HG03520 (cell line): ENCODE results near the gene SERTAD2.
A peak's percentile ranks its signal among the peaks of the same experiment; 100 is the strongest.

ENCODE experiments used
- ATAC-seq: cut with Tn5 transposase; IDR thresholded peaks from one replicate; pipeline ENCODE4 v1.9.1; 2021; ENCODE audit warnings: mild to moderate bottlenecking, moderate library complexity; ENCODE audit not compliant: unreplicated experiment

The SERTAD2 gene

DNA sequence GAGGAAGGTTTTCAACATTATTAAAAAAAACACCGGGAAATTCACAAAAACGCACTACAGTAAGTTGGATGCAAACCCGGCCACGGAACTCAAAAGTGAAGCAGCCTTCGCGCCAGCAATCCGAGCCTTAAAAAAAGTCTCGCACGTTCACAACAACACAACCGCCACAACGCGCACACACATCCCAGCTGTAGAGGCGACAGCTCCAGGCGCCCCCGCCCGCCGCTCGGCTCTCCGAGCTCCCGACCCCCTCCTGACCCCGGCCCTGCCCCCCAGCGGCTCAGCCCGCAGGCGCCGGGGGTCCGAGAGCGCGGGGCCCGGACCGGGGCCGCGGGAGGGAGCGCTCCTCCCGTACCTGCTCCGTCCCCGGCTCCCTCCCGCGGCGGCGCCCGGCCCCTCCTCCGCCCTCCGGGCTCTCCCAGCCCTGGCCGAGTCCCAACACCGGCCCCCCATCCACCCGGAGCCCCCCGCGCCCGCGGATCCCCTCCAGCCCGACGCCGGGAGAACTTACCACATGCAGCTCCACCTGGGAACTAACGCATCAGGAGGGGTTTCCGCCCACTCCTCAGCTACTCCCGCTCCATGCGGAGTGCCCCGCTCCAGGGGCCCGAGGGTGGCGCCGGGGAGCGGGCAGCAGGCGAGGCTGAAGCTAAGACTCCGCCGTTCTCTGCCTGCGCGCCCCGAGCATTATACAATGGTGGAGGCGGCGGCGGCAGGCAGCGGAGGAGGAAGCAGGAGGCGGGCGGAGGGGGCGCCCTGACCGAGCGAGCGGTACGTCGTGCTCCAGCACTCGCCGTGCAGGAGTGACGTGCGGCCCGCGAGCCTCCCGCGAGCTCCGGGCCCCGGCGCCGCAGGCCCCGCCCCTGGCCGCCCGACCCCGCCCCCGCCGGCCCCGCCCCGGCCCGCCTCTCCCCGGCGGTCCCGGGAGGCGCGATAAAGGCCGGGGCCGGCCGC lies at the start of gene SERTAD2:
Gene SERTAD2, minus strand, starts transcription at position 805 of the 954 bp plus-strand sequence. CDS start 17,042 bp downstream, outside the sequence.
- ATAC-seq: peak; percentile 57

DNA sequence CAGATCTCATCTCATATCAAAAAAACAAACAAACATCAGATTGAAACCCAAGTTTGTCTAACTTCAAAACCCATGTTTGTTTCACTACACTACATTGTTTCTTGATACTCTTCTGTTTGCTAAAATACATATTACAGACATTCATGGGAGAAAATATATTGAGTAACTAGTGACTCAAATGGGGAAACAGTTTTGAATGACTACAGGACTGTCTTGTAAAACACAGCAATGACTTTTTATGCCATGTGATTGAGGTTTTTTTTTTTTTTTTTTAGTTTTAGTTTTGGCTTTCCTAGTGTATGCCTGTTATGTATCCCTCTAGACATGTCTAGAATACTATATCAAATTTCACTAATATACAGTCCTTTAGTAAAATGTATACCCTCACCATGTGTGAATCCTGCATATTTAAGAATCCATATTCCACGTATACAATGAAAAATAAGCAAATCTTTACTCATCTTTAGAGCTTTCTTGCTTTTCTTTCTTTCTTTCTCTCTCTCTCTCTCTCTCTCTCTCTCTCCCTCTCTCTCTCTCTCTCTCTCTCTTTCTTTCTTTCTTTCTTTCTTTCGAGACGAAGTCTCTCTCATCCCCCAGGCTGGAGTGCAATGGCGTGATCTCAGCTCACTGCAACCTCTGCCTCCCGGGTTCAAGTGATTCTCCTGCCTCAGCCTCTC lies 46.6 kb upstream of the SERTAD2 start:
- ATAC-seq: peak; percentile 42

GRCh38 chr2:64699712-64700111 lies 46.0 kb upstream of the SERTAD2 start:
- peak; percentile 18 for ATAC-seq

- peak; percentile 90 for ATAC-seq
Measured at GRCh38 chr2:64698668-64699444, 45.1 kb upstream of the SERTAD2 start.

DNA sequence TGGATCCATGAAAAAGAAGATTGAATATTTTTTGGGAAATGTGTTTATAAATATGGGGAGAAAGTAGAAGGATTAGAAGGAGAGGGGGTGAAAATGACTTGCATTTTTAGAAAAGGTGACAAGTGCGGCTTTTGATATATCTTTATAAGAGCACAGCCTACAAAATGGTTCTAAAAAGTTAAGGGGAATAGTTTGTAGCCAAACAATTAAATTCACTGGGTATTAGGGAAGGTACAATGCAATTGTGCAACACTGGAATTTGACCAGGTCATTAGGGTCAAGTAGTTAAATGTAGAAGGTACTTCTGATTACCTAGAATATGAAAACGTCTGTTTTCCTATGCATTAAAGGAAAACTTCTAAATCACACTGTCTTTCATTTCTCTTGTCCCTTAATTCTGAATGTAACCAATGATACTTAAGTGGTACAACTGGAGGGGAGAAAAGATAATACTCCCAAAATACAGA lies 44.5 kb upstream of the SERTAD2 start:
- ATAC-seq: no peak

DNA sequence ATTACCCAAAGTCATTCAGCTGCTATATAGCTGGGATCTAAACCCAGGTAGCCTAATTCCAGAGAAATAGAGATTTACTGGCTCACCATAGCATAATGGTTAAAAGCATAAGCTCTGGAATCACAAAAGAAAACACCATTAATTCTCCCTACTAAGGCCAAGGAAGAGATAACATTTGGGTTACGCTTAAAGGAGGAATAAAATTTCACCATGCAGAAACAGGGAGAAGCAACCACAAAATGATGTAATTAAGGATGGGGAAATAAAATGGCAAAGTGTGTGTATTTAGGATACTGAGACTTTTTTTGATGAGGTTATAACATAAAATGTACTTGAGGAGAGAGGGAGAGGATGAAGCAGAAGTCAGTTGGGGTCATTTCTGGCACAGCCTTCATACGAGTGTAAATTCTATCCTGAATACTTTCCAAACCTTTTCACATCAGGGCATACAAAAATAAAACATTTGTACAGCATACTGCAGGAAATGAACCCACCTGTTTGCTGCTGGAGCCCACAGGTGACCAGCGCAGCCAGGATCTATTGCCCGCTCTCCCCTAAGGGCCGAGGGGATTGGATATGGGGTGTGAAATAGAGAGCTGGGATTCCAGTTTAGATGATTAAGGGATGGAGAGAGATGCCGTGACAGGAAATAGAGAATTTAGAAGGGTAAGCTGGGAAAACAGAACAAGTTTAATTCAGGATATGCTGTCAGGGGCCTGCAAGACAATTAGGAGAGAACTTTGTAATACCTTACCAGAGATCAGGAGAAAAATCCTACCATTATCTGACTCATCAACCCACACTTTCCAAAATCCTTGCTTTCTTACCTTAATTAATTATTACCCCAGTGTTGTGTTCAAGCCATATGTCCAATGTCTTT lies 43.8 kb upstream of the SERTAD2 start:
- no peak for ATAC-seq

GRCh38 chr2:64696636-64697035 lies 42.9 kb upstream of the SERTAD2 start:
- no peak for ATAC-seq

DNA sequence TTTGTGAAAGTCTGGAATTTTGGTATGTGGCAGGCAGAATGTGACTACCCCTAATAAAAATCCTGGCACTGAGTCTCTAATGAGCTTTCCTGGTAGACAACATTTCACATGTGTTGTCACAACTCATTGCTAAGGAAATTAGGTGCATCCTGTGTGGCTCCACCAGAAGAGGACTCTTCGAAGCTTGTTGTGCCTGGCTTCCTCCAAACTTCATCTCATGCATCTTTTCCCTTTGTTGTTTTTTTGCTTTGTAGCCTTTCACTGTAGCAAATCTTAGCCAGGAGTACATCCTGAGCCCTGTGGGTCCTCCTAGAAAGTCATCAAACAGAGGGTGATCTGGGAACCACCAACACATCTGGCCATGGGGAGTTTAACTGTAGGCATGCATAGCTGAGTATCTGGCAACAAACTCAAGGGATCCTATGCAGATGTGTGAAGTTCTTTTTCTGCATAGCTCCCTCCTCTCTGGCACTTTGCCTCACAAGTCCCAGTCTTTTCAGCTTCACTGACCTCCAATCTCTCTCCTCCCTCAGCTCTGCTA lies 42.1 kb upstream of the SERTAD2 start:
- ATAC-seq: no peak

DNA sequence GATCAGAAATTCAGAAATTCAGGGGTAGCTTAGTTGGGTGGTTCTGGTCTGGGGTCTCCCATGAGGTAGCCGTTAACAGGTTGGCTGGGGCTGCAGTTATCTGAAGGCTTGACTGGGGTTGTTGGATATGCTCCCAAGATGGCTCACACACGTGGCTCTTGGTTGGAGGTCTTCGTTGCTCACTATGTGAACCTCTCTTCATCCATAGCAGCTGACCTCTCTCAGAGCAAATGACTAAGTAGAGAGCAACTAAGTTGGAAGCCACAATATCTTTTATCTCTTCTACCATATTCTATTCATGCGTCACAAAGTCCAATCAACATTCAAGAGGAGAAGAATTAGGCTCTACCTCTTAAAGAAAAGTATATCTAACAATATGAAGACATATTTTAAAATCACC lies 38.7 kb upstream of the SERTAD2 start:
- ATAC-seq: no peak

- ATAC-seq: no peak
Measured at GRCh38 chr2:64688909-64689308, 35.2 kb upstream of the SERTAD2 start.

- no peak for ATAC-seq
Measured at GRCh38 chr2:64686283-64686956, 32.7 kb upstream of the SERTAD2 start.

- no peak for ATAC-seq
Measured at GRCh38 chr2:64685430-64685829, 31.7 kb upstream of the SERTAD2 start.

DNA sequence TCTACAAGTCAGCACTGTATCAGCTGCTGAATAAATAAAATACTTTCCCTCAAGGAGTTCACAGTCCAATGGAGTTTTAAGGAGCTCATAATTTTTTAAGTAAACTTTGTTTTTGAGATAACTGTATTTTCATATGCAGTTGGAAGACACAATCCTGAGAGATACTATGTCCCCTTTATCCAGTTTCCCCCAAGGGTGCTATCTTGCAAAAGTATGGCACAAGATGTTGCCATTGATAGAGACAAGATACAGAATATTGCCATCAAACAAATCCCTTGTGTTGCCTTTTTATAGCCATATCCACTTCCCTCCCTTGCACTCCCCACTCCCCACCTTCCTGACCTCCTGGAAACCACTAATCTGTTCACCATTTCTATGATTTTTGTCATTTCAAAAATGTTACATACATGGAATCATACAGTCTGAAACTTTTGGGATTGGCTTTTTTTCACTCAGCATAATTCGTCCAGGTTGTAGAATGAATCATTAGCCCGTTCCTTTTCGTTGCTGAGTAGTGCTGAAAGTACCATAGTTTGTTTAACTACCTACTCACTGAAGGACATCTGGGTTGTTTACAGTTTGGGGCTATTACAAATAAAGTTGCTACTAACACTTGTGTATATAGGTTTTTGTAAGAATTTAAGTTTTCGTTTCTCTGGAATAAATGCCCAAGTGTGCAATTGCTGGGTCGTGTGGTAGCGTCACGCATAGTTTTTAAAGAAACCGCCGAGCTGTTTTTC lies 30.2 kb upstream of the SERTAD2 start:
- no peak for ATAC-seq

GRCh38 chr2:64681479-64681967 lies 27.8 kb upstream of the SERTAD2 start:
- ATAC-seq: no peak

- ATAC-seq: no peak
Measured at GRCh38 chr2:64679673-64680425, 26.1 kb upstream of the SERTAD2 start.

GRCh38 chr2:64678771-64679590 lies 25.3 kb upstream of the SERTAD2 start:
- ATAC-seq: no peak

- no peak for ATAC-seq
Measured at GRCh38 chr2:64677530-64677929, 23.8 kb upstream of the SERTAD2 start.
